ENCODE data around the gene EPHX1.

The EPHX1 gene

DNA sequence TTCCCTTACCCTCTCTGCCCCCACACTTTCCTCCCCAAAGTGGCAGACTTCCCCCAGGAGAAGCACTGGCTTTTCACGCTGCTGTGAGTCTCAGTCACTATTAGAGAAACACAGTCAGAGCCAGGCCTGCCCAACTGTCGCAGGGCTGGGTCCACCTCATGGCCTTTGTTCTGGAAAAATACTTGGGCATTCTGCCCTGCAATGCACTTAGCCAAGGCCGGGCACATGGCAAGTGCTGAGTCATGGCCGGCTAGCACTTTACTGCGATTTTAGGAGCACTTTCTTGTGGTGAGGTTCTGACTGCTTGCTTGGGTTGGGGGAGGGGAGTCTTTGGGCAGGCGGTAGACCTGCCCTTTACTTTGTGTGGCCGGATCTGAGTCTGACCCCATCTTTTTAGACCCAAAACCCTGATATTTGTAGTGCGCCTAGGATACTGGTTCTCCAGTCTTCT, 7.7 kb downstream of the EPHX1 start:
- Histone ChIP-seq H3K4me1 (ENCODE audit: insufficient read depth, poor library complexity, severe bottlenecking) (peaks cover 14% of the 10 kb centered on the region), H3K4me3 (ENCODE audit: severe bottlenecking) (no peak overlapping the region), H3K27ac (ENCODE audit: poor library complexity, severe bottlenecking) (no peak overlapping the region), H3K9me3 (ENCODE audit: severe bottlenecking) (no peaks in the 10 kb centered on the region), H3K27me3 (ENCODE audit: insufficient read depth, poor library complexity, severe bottlenecking) (no peaks in the 10 kb centered on the region), H3K36me3 (ENCODE audit: low read depth) (no peaks in the 10 kb centered on the region)
- DNase-seq (ENCODE audit: low spot score) (no peak), ATAC-seq (ENCODE audit: low read depth) (peak; percentile 59)
- TF ChIP-seq, protein P1, sequence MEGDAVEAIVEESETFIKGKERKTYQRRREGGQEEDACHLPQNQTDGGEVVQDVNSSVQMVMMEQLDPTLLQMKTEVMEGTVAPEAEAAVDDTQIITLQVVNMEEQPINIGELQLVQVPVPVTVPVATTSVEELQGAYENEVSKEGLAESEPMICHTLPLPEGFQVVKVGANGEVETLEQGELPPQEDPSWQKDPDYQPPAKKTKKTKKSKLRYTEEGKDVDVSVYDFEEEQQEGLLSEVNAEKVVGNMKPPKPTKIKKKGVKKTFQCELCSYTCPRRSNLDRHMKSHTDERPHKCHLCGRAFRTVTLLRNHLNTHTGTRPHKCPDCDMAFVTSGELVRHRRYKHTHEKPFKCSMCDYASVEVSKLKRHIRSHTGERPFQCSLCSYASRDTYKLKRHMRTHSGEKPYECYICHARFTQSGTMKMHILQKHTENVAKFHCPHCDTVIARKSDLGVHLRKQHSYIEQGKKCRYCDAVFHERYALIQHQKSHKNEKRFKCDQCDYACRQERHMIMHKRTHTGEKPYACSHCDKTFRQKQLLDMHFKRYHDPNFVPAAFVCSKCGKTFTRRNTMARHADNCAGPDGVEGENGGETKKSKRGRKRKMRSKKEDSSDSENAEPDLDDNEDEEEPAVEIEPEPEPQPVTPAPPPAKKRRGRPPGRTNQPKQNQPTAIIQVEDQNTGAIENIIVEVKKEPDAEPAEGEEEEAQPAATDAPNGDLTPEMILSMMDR (IDR thresholded peaks at IDR 0.05; ENCODE audit: poor library complexity, severe bottlenecking): no peak

DNA sequence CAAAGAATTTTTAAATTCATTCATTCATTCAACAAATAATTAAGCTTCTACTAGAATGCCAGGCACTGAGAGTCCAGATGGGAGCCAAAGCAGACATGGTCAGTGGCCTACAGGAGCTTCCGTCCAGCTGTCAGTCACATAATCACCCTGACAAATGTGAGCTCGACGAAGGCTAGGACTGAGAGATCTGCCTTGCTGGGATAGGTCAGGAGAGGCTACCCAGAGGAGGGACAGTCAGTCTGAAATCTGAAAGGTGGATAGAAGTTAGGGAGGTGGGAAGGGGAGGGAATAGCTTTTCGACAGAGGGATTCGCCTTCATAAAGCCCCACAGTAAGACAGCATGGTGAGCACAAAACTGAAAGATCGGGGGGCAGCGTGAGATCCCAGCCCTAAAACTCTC, 8.3 kb downstream of the EPHX1 start:
- no peaks in the 10 kb centered on the region for H3K36me3 ChIP-seq (ENCODE audit: low read depth)
- DNase-seq (ENCODE audit: low spot score): no peak
- H3K4me1 ChIP-seq (ENCODE audit: insufficient read depth, poor library complexity, severe bottlenecking): peaks cover 14% of the 10 kb centered on the region
- H3K4me3 ChIP-seq (ENCODE audit: severe bottlenecking): no peak overlapping the region
- TF ChIP-seq, protein P1 (IDR thresholded peaks at IDR 0.05; ENCODE audit: poor library complexity, severe bottlenecking): no peak
- H3K9me3 ChIP-seq (ENCODE audit: severe bottlenecking): no peaks in the 10 kb centered on the region
- H3K27me3 ChIP-seq (ENCODE audit: insufficient read depth, poor library complexity, severe bottlenecking): no peaks in the 10 kb centered on the region
- H3K27ac ChIP-seq (ENCODE audit: poor library complexity, severe bottlenecking): no peak overlapping the region
- ATAC-seq (ENCODE audit: low read depth): no peak

DNA sequence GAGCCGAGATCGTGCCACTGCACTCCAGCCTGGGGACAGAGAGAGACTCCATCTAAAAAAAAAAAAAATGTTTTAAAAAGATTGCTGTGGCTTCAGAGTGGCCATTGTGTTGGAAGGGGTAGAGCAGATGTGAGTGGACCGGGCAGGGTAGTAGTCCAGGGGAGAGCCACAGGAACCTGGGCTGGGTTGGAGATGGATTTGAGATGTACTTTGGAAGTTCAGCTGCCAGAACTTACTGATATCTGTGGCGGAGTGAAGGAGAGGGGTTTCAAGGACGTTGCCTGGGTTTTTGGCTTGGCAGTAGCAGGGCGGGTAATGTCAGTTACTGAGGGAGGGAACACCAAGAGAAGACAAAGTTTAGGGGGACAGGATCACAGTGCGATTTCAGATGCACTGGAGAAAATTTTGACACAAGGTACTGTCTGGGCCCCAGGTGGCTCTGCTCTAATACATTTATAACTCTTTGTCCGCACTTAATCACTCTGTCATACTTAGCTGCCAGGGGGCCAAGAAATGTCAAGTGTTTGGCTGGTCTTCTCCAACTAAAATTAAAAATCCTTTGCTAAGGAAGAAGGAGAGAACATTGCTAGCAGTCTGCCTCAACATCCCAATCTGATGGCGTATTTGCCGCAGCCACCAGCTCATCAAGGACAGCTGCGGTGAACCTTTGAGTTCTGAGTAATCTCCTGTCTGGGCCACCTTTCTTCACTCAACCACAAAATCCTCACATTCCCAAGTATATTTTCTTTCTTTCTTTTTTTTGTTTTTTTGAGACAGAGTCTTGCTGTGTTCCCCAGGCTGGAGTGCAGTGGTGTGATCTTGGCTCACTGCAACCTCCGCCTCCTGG, 9.6 kb downstream of the EPHX1 start:
- DNase-seq (ENCODE audit: low spot score): no peak
- H3K36me3 ChIP-seq (ENCODE audit: low read depth): no peaks in the 10 kb centered on the region
- H3K4me3 ChIP-seq (ENCODE audit: severe bottlenecking): no peak overlapping the region
- H3K4me1 ChIP-seq (ENCODE audit: insufficient read depth, poor library complexity, severe bottlenecking): peaks cover 7% of the 10 kb centered on the region
- ATAC-seq (ENCODE audit: low read depth): no peak
- no peaks in the 10 kb centered on the region for H3K27me3 ChIP-seq (ENCODE audit: insufficient read depth, poor library complexity, severe bottlenecking)
- no peaks in the 10 kb centered on the region for H3K9me3 ChIP-seq (ENCODE audit: severe bottlenecking)
- H3K27ac ChIP-seq (ENCODE audit: poor library complexity, severe bottlenecking): no peak overlapping the region
- TF ChIP-seq, protein P1 (IDR thresholded peaks at IDR 0.05; ENCODE audit: poor library complexity, severe bottlenecking): no peak

DNA sequence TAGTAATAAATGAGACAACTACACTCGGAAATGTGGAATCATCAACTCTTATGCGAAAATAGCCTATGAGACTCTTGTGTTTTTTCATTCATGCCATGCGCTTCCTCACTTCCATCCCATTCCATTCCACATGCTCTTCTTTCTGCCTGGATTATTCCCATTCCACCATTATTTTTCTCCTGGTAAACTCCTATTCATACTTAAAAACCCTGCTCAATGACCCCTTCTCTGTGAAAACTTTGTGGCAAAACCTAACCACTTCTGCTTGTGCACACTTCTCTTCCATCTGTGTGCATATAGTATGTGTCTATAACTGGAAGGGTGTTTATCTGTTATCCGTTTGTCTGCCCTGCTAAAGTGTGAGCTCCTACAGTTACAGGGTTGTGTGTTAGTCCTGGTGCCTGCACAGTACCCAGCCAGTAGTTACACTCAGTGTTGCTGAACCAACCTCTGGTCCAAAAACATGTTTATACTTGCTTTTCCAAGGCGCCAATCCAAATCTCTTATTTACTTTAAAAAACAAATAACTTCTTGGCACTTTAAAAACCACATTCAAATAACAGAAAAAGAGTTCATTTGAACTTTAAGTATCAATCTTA, 10.7 kb downstream of the EPHX1 start:
- TF ChIP-seq, protein P1 (IDR thresholded peaks at IDR 0.05; ENCODE audit: poor library complexity, severe bottlenecking): no peak
- H3K27ac ChIP-seq (ENCODE audit: poor library complexity, severe bottlenecking): no peak overlapping the region
- H3K4me3 ChIP-seq (ENCODE audit: severe bottlenecking): no peak overlapping the region
- H3K9me3 ChIP-seq (ENCODE audit: severe bottlenecking): no peaks in the 10 kb centered on the region
- H3K27me3 ChIP-seq (ENCODE audit: insufficient read depth, poor library complexity, severe bottlenecking): no peaks in the 10 kb centered on the region
- ATAC-seq (ENCODE audit: low read depth) (no peak), DNase-seq (ENCODE audit: low spot score) (no peak)
- H3K4me1 ChIP-seq (ENCODE audit: insufficient read depth, poor library complexity, severe bottlenecking): peaks cover 7% of the 10 kb centered on the region
- no peaks in the 10 kb centered on the region for H3K36me3 ChIP-seq (ENCODE audit: low read depth)
